GM12878 (cell line): ENCODE results near the gene CCSER2. TPM values are rescaled to one million over a fixed set of nuclear protein-coding genes. Genes with fewer than 3 reads are reported as not detected.

Experiments used
- ATAC-seq: fragments of 200-7000 bp; cut with Tn5 transposase; 3 replicates; pipeline ENCODE4 v1.9.1; 2020; ENCODE audit warnings: mild to moderate bottlenecking, moderate library complexity
- BruUV-seq: library from RNA; stranded (reverse); fragments of 400-500 nt; replicated peaks from 2 replicates; lab custom pipeline; 2021; lab: Mats Ljungman, UMichigan
- CTCF ChIA-PET: fragments of 300-600 bp; sonication (Branson Sonifier 250); formaldehyde crosslinking; extraction: SDS; loops from one replicate; lab custom pipeline; 2021; ENCODE audit warnings: inconsistent platforms; lab: Yijun Ruan, JAX
- POLR2A ChIA-PET: fragments of 350-600 bp; formaldehyde crosslinking; extraction: SDS; loops from one replicate; lab custom pipeline; 2021; ENCODE audit warnings: inconsistent platforms; lab: Charles Lee
- RAD21 ChIA-PET: fragments of 300-600 bp; sonication (Branson Sonifier 250); formaldehyde crosslinking; loops from one replicate; lab custom pipeline; 2023; ENCODE audit warnings: antibody characterized with exemption; ENCODE audit not compliant: unreplicated experiment; lab: Charles Lee
- SMC1A ChIA-PET: fragments of 300-600 bp; sonication (Branson Sonifier 250); formaldehyde crosslinking; loops from one replicate; lab custom pipeline; 2023; ENCODE audit not compliant: unreplicated experiment, uncharacterized antibody; lab: Charles Lee
- DNase-seq: peaks from one replicate; pipeline ENCODE4 v3.0.0-alpha.2; 2011; ENCODE audit warnings: low read depth, low spot score
- FAIRE-seq: peaks from 3 replicates; lab custom pipeline; 2011; peaks lifted over from hg19 to GRCh38; lab: Jason Lieb, UNC
- H2AFZ ChIP-seq: 2 replicates; pipeline ENCODE4 v1.6.0; 2011; ENCODE audit warnings: low read depth, low read length, control low read depth; ENCODE audit not compliant: control insufficient read depth
- H3K27ac ChIP-seq: 2 replicates; pipeline ENCODE4 v1.5.1; 2011; ENCODE audit warnings: control low read depth; ENCODE audit not compliant: control insufficient read depth, insufficient read depth
- H3K27me3 ChIP-seq, 2 experiments: replicated peaks in 1 of 2; 2 replicates each; pipeline versions ENCODE4 v1.6.0 to v1.6.1; 2011; ENCODE audit warnings: low read length in 1 of 2; ENCODE audit not compliant: control insufficient read depth in 2 of 2, insufficient read depth in 2 of 2
- H3K36me3 ChIP-seq, 2 experiments: 2 replicates each; pipeline ENCODE4 v1.5.1; 2011; ENCODE audit warnings: low read length in 1 of 2; ENCODE audit not compliant: control insufficient read depth in 2 of 2, insufficient read depth in 2 of 2
- H3K4me1 ChIP-seq: 2 replicates; pipeline ENCODE4 v1.6.1; 2011; ENCODE audit warnings: mild to moderate bottlenecking, low read length, moderate library complexity, mixed read lengths; ENCODE audit not compliant: control insufficient read depth, insufficient read depth
- H3K4me2 ChIP-seq: 2 replicates; pipeline ENCODE4 v1.6.0; 2011; ENCODE audit warnings: control low read depth; ENCODE audit not compliant: control insufficient read depth, insufficient read depth
- H3K4me3 ChIP-seq: fragments of 200-600 bp; sonication (generic); 2 replicates; pipeline ENCODE4 v1.5.1; 2016
- H3K79me2 ChIP-seq: 2 replicates; pipeline ENCODE4 v1.6.0; 2011; ENCODE audit warnings: low read length; ENCODE audit not compliant: control insufficient read depth, insufficient read depth
- H3K9ac ChIP-seq: 2 replicates; pipeline ENCODE4 v1.8.0; 2011; ENCODE audit warnings: low read length, control low read depth, mixed read lengths; ENCODE audit not compliant: control insufficient read depth, insufficient read depth
- H3K9me3 ChIP-seq: replicated peaks from 3 replicates; pipeline ENCODE4 v1.5.1; 2011; ENCODE audit warnings: mild to moderate bottlenecking, low read length; ENCODE audit not compliant: control insufficient read depth, insufficient read depth
- H4K20me1 ChIP-seq: 2 replicates; pipeline ENCODE4 v1.6.0; 2011; ENCODE audit not compliant: control insufficient read depth, insufficient read depth
- ASH2L ChIP-seq: fragments of 300-600, 200-600 bp; sonication (generic); IDR thresholded peaks from 2 replicates; pipeline ENCODE4 v1.6.1; 2017; ENCODE audit warnings: low read depth, mild to moderate bottlenecking, borderline replicate concordance
- FOXM1 ChIP-seq: IDR thresholded peaks from 2 replicates; pipeline ENCODE4 v1.6.1; 2012; ENCODE audit warnings: low read depth, mild to moderate bottlenecking, inconsistent platforms, low read length, moderate library complexity
- GABPA ChIP-seq: IDR thresholded peaks from 2 replicates; pipeline ENCODE4 v1.6.1; 2014; ENCODE audit warnings: antibody characterized with exemption, low read depth, mild to moderate bottlenecking, inconsistent platforms
- IKZF2 ChIP-seq, 2 experiments: fragments of 450-650 bp; IDR thresholded peaks; 2 replicates each; pipeline ENCODE4 v1.6.1; 2017; ENCODE audit warnings: mild to moderate bottlenecking in 2 of 2, moderate library complexity in 2 of 2
- MEF2A ChIP-seq: IDR thresholded peaks from 2 replicates; pipeline ENCODE4 v1.6.1; 2011; ENCODE audit warnings: low read depth, mild to moderate bottlenecking, low read length, moderate library complexity; ENCODE audit not compliant: insufficient read depth
- WGBS: methylation state at CpG from one replicate; pipeline ENCODE4 v1.1.6; 2016; ENCODE audit warnings: low lambda C conversion rate; ENCODE audit not compliant: insufficient replicate concordance, insufficient coverage; ENCODE audit errors: missing lambda C conversion rate; 5-methylcytosine and 5-hydroxymethylcytosine counted together
- in situ Hi-C: fragments of 300-500 bp; cut with MboI; formaldehyde crosslinking; loops from 9 replicates; pipeline ENCODE4 v1.14.3; 2018; ENCODE audit warnings: mixed read lengths
- intact Hi-C: fragments of 100-400 bp; cut with micrococcal nuclease; formaldehyde crosslinking; loops from one replicate; pipeline ENCODE4 v1.14.2; 2022; ENCODE audit not compliant: unreplicated experiment
- polyA plus RNA-seq, 11 experiments: library from polyadenylated mRNA; depleted of rRNA in 4 of 11; unstranded in 6 of 11; stranded (reverse) in 5 of 11; fragments of >200 nt; fragmentation: Nextera tagmentation in 4 of 11; fragmentation: Illumina TruSeq in 1 of 11; extraction: Ambion mirVana in 4 of 11; extraction: Trizol in 1 of 11; gene quantifications; 1 replicate in 1 of 11; 2 replicates in 10 of 11; pipeline versions ENCODE4 v1.2.1 to v1.2.3, GENCODE V29; 2011 to 2016; ENCODE audit warnings: inconsistent platforms in 2 of 11, missing spikeins in 2 of 11, low read depth in 1 of 11
- total RNA-seq, 4 experiments: library from RNA; depleted of rRNA in 3 of 4; stranded (reverse); fragments of >200 nt in 3 of 4; fragmentation: Illumina TruSeq in 1 of 4; extraction: Trizol in 1 of 4; gene quantifications; 2 replicates each; pipeline versions ENCODE4 v1.2.1 to v1.2.3, GENCODE V29; 2013 to 2021
- TF ChIP-seq, protein P1 (sequence below): fragments of 450-650 bp; conservative IDR thresholded peaks from 2 replicates; pipeline ENCODE4 v1.6.1; 2017; ENCODE audit warnings: mild to moderate bottlenecking, moderate library complexity
- TF ChIP-seq, protein P2 (sequence below): fragments of 450-650 bp; IDR thresholded peaks from 2 replicates; pipeline ENCODE4 v1.6.1; 2017; ENCODE audit warnings: low read depth, mild to moderate bottlenecking, moderate library complexity

CCSER2 gene
- total and polyA plus RNA-seq, 10 of the 15 experiments (the other 5 are each of a cell fraction or from before 2014, with no cell fraction given), result 4.7 to 18.8 (median 13.2) TPM

- TF ChIP-seq, protein P1, sequence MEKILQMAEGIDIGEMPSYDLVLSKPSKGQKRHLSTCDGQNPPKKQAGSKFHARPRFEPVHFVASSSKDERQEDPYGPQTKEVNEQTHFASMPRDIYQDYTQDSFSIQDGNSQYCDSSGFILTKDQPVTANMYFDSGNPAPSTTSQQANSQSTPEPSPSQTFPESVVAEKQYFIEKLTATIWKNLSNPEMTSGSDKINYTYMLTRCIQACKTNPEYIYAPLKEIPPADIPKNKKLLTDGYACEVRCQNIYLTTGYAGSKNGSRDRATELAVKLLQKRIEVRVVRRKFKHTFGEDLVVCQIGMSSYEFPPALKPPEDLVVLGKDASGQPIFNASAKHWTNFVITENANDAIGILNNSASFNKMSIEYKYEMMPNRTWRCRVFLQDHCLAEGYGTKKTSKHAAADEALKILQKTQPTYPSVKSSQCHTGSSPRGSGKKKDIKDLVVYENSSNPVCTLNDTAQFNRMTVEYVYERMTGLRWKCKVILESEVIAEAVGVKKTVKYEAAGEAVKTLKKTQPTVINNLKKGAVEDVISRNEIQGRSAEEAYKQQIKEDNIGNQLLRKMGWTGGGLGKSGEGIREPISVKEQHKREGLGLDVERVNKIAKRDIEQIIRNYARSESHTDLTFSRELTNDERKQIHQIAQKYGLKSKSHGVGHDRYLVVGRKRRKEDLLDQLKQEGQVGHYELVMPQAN, result no peak
Measured at GRCh38 chr10:84511106-84511505, 182.7 kb downstream of the CCSER2 start (continued).

DNA sequence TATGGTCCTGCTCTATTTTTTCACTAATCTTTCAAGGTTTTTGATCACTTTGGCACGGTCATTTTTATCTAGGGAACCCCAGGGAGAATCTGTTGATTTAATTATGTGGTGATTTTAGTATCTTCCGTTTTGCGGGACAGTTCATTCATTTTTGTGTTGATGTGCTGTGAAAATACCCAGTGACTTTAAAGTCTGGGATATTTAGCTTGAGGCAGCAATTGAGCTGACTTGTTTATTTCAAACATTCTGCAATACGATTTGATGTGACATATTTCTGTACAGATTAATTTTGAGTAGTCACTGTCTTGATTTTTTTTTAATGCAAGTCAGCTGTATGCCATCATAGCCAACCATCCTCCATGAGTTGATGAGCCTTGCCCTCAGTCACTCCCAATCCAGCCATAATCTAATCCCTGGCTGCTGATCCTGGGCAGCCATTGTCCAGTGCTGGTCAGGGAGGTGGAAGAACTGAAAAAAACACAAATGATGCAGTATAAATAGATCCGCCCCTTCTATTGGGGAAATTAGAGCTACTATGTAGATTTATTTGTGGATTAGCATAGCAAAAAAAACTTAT, 183.4 kb downstream of the CCSER2 start:
- Histone ChIP-seq H3K36me3 (no peaks in the 10 kb centered on the region), H4K20me1 (no peaks in the 10 kb centered on the region), H3K4me1 (no peaks in the 10 kb centered on the region), H3K4me3 (no peak overlapping the region), H3K79me2 (no peaks in the 10 kb centered on the region), H3K27me3 (no peaks in the 10 kb centered on the region), H3K9ac (no peak overlapping the region), H3K4me2 (no peak overlapping the region), H3K9me3 (no peaks in the 10 kb centered on the region), H2AFZ (no peak overlapping the region), H3K27ac (no peak overlapping the region)
- ChIA-PET RAD21 (interaction anchor here (1.2 kb wide), 1 partner anchor 28 kb away, joined by 5 read pairs; no protein-coding TSS in a partner anchor), CTCF (interaction anchor here (0.7 to 2.1 kb wide), 6 partner anchors 10 to 245 kb away, joined by 3 to 6 read pairs (median 4); no protein-coding TSS in a partner anchor), SMC1A (interaction anchor here (1.0 to 1.9 kb wide), 3 partner anchors 25 to 82 kb away, joined by 3 to 6 read pairs (median 3); no protein-coding TSS in a partner anchor), POLR2A (no interaction called here)
- intact Hi-C loops (no loop called here), in situ Hi-C loops (no loop called here)
- DNase-seq (no peak), ATAC-seq (no peak), FAIRE-seq (no peak)
- no peak for TF ChIP-seq IKZF2 (IDR thresholded peaks at IDR 0.05)
- TF ChIP-seq GABPA, result no peak
- TF ChIP-seq FOXM1, result no peak
- no peak for TF ChIP-seq MEF2A
- TF ChIP-seq, protein P2, sequence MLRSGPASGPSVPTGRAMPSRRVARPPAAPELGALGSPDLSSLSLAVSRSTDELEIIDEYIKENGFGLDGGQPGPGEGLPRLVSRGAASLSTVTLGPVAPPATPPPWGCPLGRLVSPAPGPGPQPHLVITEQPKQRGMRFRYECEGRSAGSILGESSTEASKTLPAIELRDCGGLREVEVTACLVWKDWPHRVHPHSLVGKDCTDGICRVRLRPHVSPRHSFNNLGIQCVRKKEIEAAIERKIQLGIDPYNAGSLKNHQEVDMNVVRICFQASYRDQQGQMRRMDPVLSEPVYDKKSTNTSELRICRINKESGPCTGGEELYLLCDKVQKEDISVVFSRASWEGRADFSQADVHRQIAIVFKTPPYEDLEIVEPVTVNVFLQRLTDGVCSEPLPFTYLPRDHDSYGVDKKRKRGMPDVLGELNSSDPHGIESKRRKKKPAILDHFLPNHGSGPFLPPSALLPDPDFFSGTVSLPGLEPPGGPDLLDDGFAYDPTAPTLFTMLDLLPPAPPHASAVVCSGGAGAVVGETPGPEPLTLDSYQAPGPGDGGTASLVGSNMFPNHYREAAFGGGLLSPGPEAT, result no peak
- TF ChIP-seq ASH2L, result no peak
- WGBS, result 94% methylated on average over 5 of the region's 5 CpGs
- no TSS peak for BruUV-seq
